RWPE2 (cell line): Measurements from ENCODE around the gene UCK2.

Experiments
- ATAC-seq: fragments of 200-7000 bp; cut with Tn5 transposase; 3 replicates; pipeline ENCODE4 v1.9.1; 2021; ENCODE audit warnings: low read depth
- DNase-seq: peaks from one replicate; pipeline ENCODE4 v3.0.0-alpha.2; 2020; ENCODE audit warnings: low spot score
- H3K27ac ChIP-seq: fragments of 450-650 bp; 2 replicates; pipeline ENCODE4 v1.5.1; 2017; ENCODE audit warnings: mild to moderate bottlenecking; ENCODE audit not compliant: poor library complexity, severe bottlenecking
- H3K27me3 ChIP-seq: fragments of 250-450 bp; sonication (Bioruptor Pico); 2 replicates; pipeline ENCODE4 v1.5.1; 2021; ENCODE audit warnings: mild to moderate bottlenecking, moderate library complexity; ENCODE audit not compliant: insufficient read depth, poor library complexity, severe bottlenecking
- H3K36me3 ChIP-seq: fragments of 250-450 bp; sonication (Bioruptor Pico); 2 replicates; pipeline ENCODE4 v1.5.1; 2020; ENCODE audit warnings: low read depth, mild to moderate bottlenecking, moderate library complexity
- H3K4me1 ChIP-seq: fragments of 250-450 bp; sonication (Bioruptor Pico); 2 replicates; pipeline ENCODE4 v1.5.1; 2021; ENCODE audit warnings: mild to moderate bottlenecking, moderate library complexity; ENCODE audit not compliant: insufficient read depth, poor library complexity, severe bottlenecking
- H3K4me3 ChIP-seq: fragments of 250-450 bp; sonication (Bioruptor Pico); 2 replicates; pipeline ENCODE4 v1.5.1; 2021; ENCODE audit warnings: mild to moderate bottlenecking, moderate library complexity; ENCODE audit not compliant: severe bottlenecking
- H3K9me3 ChIP-seq: fragments of 250-450 bp; sonication (Bioruptor Pico); 2 replicates; pipeline ENCODE4 v1.5.1; 2021; ENCODE audit warnings: mild to moderate bottlenecking, moderate library complexity; ENCODE audit not compliant: severe bottlenecking
- TF ChIP-seq, protein P1 (sequence below): fragments of 450-650 bp; IDR thresholded peaks from one replicate; pipeline ENCODE4 v1.5.1; 2017; ENCODE audit warnings: mild to moderate bottlenecking, moderate library complexity; ENCODE audit not compliant: poor library complexity, severe bottlenecking

UCK2 gene

GRCh38 chr1:165912638-165913037 lies 85.2 kb downstream of the UCK2 start:
- Histone ChIP-seq H3K4me1 (no peaks in the 10 kb centered on the region), H3K4me3 (no peak overlapping the region), H3K27me3 (no peaks in the 10 kb centered on the region), H3K27ac (no peak overlapping the region), H3K9me3 (no peaks in the 10 kb centered on the region), H3K36me3 (peaks cover 23% of the 10 kb centered on the region)
- DNase-seq (peak; percentile 24), ATAC-seq (no peak)
- TF ChIP-seq, protein P1, sequence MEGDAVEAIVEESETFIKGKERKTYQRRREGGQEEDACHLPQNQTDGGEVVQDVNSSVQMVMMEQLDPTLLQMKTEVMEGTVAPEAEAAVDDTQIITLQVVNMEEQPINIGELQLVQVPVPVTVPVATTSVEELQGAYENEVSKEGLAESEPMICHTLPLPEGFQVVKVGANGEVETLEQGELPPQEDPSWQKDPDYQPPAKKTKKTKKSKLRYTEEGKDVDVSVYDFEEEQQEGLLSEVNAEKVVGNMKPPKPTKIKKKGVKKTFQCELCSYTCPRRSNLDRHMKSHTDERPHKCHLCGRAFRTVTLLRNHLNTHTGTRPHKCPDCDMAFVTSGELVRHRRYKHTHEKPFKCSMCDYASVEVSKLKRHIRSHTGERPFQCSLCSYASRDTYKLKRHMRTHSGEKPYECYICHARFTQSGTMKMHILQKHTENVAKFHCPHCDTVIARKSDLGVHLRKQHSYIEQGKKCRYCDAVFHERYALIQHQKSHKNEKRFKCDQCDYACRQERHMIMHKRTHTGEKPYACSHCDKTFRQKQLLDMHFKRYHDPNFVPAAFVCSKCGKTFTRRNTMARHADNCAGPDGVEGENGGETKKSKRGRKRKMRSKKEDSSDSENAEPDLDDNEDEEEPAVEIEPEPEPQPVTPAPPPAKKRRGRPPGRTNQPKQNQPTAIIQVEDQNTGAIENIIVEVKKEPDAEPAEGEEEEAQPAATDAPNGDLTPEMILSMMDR, result no peak

- peak; percentile 7 for DNase-seq
- Histone ChIP-seq H3K4me3 (no peak overlapping the region), H3K4me1 (no peaks in the 10 kb centered on the region), H3K9me3 (no peaks in the 10 kb centered on the region), H3K27me3 (no peaks in the 10 kb centered on the region), H3K36me3 (peaks cover 8% of the 10 kb centered on the region), H3K27ac (no peak overlapping the region)
- ATAC-seq, result peak; percentile 78
- TF ChIP-seq, protein P1, result peak; percentile 88
These were observed 86.9 kb downstream of the UCK2 start for GRCh38 chr1:165914136-165914798.

DNA sequence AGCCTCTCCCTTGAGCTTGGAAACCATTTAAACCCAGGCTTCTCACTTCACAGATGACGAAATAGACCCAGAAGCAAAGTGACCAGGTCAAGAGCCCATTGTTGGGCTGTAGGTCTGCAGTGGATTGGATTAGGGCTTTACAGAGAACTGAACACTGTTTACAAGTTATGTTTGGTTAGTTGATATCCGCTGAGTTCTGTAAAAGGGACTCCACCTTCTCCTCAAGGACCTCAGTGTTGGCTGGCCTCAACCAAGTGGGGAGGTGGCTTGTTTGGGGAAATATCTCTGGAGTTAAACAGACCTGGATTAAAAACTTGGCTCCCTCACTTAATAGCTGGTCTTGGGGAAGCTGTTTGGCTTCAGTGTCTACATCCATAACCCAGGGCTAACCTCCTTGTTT lies 88.1 kb downstream of the UCK2 start:
- no peaks in the 10 kb centered on the region for H3K36me3 ChIP-seq
- DNase-seq, result peak; percentile 1
- H3K27ac ChIP-seq, result no peak overlapping the region
- no peaks in the 10 kb centered on the region for H3K4me1 ChIP-seq
- H3K4me3 ChIP-seq, result no peak overlapping the region
- H3K27me3 ChIP-seq, result no peaks in the 10 kb centered on the region
- TF ChIP-seq, protein P1, result no peak
- H3K9me3 ChIP-seq, result no peaks in the 10 kb centered on the region
- ATAC-seq, result no peak

DNA sequence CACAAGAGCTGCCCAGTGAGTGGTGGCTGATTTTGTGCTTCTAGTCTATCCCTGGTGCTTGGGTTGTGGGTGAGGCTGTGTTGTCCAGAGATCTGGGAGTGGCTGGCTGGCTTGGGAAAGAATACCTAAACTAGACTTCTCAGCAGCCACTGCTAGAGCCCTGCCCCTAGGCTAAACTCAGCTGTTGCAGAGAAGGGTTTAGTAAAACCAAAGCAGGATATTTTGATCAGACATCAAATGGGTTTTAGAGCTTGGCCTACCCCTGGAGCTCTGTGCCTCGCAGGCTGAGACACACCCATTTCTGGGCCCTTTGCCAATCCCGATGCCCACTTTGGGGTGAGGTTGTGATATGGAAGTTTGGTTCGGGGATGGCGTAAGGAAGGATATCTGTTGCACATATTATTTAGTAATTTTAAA lies 88.5 kb downstream of the UCK2 start:
- no peaks in the 10 kb centered on the region for H3K9me3 ChIP-seq
- H3K27ac ChIP-seq, result no peak overlapping the region
- DNase-seq, result peak; percentile 36
- H3K4me3 ChIP-seq, result no peak overlapping the region
- ATAC-seq, result peak; percentile 34; the same call in 2 of the 3 replicates
- H3K4me1 ChIP-seq, result no peaks in the 10 kb centered on the region
- TF ChIP-seq, protein P1, result no peak
- no peaks in the 10 kb centered on the region for H3K36me3 ChIP-seq
- H3K27me3 ChIP-seq, result no peaks in the 10 kb centered on the region

- Histone ChIP-seq H3K9me3 (no peaks in the 10 kb centered on the region), H3K27ac (no peak overlapping the region), H3K27me3 (no peaks in the 10 kb centered on the region), H3K36me3 (no peaks in the 10 kb centered on the region), H3K4me1 (no peaks in the 10 kb centered on the region), H3K4me3 (no peak overlapping the region)
- no peak for ATAC-seq
- peak; percentile 1 for DNase-seq
- TF ChIP-seq, protein P1, result no peak
These were observed 89.8 kb downstream of the UCK2 start for GRCh38 chr1:165917166-165917565.
